Measurements from ENCODE around the gene SLC46A3.

The SLC46A3 gene, protein sequence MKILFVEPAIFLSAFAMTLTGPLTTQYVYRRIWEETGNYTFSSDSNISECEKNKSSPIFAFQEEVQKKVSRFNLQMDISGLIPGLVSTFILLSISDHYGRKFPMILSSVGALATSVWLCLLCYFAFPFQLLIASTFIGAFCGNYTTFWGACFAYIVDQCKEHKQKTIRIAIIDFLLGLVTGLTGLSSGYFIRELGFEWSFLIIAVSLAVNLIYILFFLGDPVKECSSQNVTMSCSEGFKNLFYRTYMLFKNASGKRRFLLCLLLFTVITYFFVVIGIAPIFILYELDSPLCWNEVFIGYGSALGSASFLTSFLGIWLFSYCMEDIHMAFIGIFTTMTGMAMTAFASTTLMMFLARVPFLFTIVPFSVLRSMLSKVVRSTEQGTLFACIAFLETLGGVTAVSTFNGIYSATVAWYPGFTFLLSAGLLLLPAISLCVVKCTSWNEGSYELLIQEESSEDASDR

DNA sequence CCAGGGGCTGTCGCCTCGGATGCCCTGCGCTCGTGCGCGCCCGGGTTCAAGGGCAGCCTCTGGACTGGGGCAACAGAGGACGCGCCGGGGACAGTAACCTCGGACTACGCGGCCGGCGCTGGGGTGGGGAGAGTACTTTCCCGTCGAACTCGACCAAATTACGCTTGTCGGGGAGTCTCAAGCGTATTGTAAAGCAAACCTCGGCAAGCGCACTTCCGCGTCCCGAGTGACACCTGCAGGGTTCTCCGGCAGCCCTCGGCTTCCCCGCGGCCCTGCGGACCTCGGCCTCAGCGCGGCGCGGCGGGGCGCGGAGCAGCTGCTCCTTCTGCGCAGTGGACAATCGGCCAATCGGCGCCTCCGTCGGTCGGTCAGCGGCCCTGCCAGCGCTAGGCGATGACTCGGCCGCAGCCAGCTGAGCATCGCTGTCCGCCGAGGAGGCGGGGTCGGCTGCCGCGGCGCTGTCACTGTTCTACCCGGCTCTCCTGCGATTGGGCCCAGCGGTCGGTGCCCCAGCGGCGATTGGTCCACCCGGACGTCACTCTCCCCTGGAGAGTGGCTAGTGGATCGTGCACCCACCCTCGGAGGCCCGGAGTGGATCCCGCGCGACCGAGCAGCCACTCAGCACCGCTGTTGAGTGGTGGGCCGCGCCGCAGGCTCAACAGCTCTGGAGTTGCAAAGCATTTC lies at the start of gene SLC46A3:
SLC46A3 (minus strand) TSS at position 428 of the 684 bp plus-strand sequence. CDS start 972 bp downstream, outside the sequence.
- Histone ChIP-seq H3K9ac (ENCODE audit: low read depth, low read length) (peak within 1 kb of the TSS; percentile 74), H3K9me3 (ENCODE audit: control insufficient read depth, insufficient read depth, low read length) (no peaks in the 10 kb centered on the region), H3K36me3 (ENCODE audit: insufficient read depth, low read length) (no peaks in the 10 kb centered on the region), H3K4me1 (ENCODE audit: insufficient read depth, low read length) (peaks cover 5% of the 10 kb centered on the region; the same call in 1 of the 2 replicates)

DNA sequence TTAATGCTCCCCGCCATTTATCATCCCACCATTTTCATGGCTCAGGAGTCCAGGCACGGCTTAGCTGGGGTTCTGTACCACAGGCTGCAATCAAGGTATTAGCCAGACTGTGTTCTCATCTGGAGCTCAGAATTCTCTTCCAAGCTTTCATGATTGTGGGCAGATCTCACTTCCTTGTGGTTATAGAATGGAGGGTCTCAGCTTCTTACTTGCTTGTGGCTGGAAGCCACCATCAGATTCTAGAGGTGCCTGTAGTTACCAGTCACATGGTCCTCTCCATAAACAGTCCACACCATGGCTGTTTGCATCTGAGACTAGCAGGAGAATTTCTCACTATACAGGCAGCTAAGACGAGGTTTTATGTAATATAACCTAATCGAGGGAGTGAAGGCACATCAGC lies 45.1 kb upstream of the SLC46A3 start:
- H3K4me1 ChIP-seq (ENCODE audit: insufficient read depth, low read length) = no peaks in the 10 kb centered on the region
- no peaks in the 10 kb centered on the region for H3K36me3 ChIP-seq (ENCODE audit: insufficient read depth, low read length)
- no peak overlapping the region for H3K9ac ChIP-seq (ENCODE audit: low read depth, low read length)
- H3K9me3 ChIP-seq (ENCODE audit: control insufficient read depth, insufficient read depth, low read length) = peaks cover 2% of the 10 kb centered on the region; the same call in 1 of the 2 replicates

DNA sequence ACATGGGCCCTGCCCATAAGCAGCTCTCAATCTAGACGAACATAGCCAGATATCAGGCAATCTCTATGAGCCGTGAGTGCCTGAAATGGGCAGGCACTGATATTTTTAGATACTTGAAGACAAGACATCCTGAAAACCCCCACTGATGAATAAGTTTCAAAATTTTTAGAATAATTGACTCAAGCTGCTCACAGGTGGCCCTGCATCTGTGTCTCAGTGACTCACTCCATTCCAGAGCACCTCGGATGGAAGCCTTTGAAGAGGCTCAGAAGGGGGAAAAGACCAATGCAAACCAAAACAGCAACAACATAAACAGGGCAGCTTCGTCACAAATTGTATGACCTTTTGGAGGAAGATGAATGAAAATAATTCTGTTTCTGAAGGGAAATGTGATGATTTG lies 42.8 kb upstream of the SLC46A3 start:
- Histone ChIP-seq H3K9me3 (ENCODE audit: control insufficient read depth, insufficient read depth, low read length) (peaks cover 4% of the 10 kb centered on the region; the same call in 1 of the 2 replicates), H3K4me1 (ENCODE audit: insufficient read depth, low read length) (no peaks in the 10 kb centered on the region), H3K36me3 (ENCODE audit: insufficient read depth, low read length) (no peaks in the 10 kb centered on the region), H3K9ac (ENCODE audit: low read depth, low read length) (no peak overlapping the region)

DNA sequence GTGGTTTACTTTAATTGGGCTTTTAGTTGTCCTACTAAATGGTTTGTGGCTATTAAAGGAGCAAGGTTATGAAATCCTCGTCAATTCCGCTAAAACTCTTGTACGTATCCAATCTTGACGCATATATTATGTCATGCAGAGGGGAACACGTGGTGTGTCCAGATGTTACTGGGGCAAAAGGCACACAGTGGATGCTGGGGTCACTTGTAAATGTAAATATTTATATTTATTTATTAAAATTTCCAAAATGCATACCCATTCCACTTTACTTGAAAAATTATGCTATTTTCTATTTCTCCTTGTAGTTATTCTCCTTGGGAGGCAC lies 36.7 kb upstream of the SLC46A3 start:
- H3K36me3 ChIP-seq (ENCODE audit: insufficient read depth, low read length) = no peaks in the 10 kb centered on the region
- H3K9ac ChIP-seq (ENCODE audit: low read depth, low read length) = no peak overlapping the region
- peaks cover 4% of the 10 kb centered on the region; the same call in 1 of the 2 replicates for H3K9me3 ChIP-seq (ENCODE audit: control insufficient read depth, insufficient read depth, low read length)
- H3K4me1 ChIP-seq (ENCODE audit: insufficient read depth, low read length) = peaks cover 14% of the 10 kb centered on the region

DNA sequence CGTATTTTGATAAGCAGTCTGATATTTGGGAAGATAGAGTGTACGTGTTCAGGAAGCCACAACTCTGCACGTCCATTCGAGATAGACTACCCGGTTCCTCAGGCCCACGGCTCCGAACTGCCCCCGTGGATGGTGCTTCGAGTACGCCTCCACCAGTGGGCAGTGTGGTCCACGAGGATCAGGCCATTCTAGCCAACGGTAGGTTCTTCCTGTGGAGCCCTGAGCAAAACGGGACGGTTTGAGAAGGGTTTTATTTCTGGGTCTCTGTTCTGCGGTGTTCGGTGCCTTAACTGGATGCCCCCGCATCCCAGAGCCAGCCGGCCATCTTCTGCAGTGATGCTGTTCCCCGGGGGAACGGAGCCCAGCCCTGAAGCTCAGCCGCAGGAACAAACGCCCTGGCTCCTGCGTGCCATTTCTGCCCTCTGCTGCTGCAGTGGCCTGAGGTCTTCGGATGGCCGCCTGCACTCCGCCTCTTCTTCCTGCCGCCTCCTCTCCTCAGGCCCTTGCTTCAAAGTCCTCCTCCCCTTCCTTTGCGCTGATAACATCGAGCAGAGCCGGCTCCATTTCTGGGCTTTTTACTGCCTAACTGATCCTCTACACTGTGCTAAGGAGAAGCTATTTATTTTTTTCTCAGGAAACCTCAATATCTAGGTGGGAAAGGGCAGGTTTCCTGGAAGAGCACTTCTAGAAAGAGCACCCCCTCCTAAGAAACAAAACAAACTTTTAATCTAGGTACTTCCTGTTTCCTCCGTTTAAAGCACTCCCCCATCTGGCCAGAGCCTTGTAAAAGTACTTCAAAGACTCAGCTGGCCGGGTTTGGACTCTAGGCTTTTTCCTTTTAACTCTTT lies 36.2 kb upstream of the SLC46A3 start:
- Histone ChIP-seq H3K36me3 (ENCODE audit: insufficient read depth, low read length) (no peaks in the 10 kb centered on the region), H3K9me3 (ENCODE audit: control insufficient read depth, insufficient read depth, low read length) (peaks cover 4% of the 10 kb centered on the region; the same call in 1 of the 2 replicates), H3K4me1 (ENCODE audit: insufficient read depth, low read length) (peaks cover 14% of the 10 kb centered on the region), H3K9ac (ENCODE audit: low read depth, low read length) (peak overlapping the region; percentile 22)

DNA sequence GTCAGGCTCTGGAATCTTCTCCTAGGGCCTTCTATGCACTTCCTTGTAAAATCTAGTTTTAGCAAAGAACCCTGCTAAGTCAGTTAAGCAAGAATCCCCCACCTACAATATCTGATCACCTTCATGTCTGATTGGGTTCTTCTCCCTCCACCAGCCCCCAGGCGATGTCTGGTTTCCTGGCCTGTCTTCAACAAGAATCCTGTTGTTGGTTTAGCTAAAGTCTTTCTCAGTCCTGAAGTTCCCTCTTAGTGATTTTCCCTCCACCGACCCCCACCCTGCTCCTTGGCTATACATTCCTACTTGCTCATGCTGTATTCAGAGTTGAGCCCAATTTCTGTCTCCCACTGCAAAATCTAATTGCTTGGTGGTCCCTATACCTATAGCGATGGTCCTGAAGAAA lies 35.2 kb upstream of the SLC46A3 start:
- H3K36me3 ChIP-seq (ENCODE audit: insufficient read depth, low read length) = no peaks in the 10 kb centered on the region
- H3K4me1 ChIP-seq (ENCODE audit: insufficient read depth, low read length) = peaks cover 14% of the 10 kb centered on the region
- no peak overlapping the region for H3K9ac ChIP-seq (ENCODE audit: low read depth, low read length)
- H3K9me3 ChIP-seq (ENCODE audit: control insufficient read depth, insufficient read depth, low read length) = peaks cover 4% of the 10 kb centered on the region; the same call in 1 of the 2 replicates

DNA sequence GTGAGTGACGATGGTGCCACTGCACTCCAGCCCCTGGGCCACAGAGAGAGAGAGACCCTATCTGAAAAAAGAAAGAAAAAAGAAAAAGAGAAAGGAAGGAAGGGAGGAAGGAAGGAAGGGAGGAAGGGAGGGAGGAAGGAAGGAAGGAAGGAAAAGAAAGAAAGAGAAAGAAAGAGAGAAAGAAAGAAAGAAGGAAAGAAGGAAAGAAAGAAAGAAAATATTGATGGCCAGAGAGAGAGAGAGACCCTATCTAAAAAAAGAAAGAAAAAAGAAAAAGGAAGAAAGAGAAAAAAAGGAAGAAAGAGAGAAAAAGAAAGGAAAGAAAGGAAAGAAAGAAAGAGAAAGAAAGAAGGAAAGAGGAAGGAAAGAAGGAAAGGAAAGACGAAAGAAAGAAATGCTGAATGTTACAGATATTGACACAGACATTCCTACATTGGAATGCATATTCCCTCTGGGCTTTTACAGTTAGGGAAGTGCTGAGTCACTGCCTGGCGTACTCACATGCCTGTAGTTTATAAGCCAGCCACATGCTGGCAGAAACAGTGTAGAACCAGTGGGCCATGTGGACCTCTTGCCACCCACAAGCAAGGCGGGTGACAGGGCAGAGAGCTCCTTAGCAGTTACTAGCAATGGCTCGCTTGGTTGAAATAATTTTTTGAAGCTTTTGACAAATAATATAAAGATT lies 34.6 kb upstream of the SLC46A3 start:
- no peak overlapping the region for H3K9ac ChIP-seq (ENCODE audit: low read depth, low read length)

DNA sequence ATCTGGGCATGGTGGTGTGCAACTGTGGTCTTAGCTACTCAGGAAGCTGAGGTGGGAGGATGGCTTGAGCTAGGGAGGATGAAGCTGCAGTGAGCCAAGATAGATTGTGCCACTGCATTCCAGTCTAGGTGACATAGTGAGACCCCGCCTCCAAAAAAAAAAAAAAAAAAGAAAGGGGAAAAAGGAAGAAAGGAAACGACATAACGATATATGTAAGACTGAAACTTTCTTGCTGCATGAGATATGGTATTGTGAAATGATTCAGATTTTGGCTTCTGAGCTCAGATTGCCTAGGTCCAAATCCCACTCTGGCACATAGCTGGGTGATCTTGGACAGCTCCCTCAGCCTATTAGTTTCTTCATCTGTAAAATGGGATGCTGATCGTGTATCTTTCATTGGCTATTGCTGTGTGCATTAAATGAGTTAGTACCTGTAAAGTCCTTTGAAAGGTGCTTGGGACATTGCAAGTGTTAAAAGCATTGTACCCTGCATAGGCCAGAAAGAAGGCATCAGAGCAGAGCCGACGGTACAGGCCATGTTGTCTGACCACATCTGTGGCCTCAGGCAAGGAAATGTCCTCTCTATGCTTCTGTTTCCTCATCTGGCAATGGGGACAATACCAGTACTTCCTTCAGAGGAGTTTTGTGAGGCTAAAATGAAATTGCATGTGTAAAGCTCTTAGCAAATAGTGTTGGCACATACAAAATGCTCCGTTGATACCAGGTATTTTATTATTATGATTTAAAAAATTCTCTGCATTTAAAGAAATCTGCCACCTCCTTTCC lies 32.6 kb upstream of the SLC46A3 start:
- no peaks in the 10 kb centered on the region for H3K36me3 ChIP-seq (ENCODE audit: insufficient read depth, low read length)
- H3K9me3 ChIP-seq (ENCODE audit: control insufficient read depth, insufficient read depth, low read length) = no peaks in the 10 kb centered on the region
- no peak overlapping the region for H3K9ac ChIP-seq (ENCODE audit: low read depth, low read length)
- peaks cover 24% of the 10 kb centered on the region for H3K4me1 ChIP-seq (ENCODE audit: insufficient read depth, low read length)

More for the DNA sequence above, 34.6 kb upstream of the SLC46A3 start:
- Histone ChIP-seq H3K9me3 (ENCODE audit: control insufficient read depth, insufficient read depth, low read length) (peaks cover 2% of the 10 kb centered on the region; the same call in 1 of the 2 replicates), H3K4me1 (ENCODE audit: insufficient read depth, low read length) (peaks cover 14% of the 10 kb centered on the region), H3K36me3 (ENCODE audit: insufficient read depth, low read length) (no peaks in the 10 kb centered on the region)

DNA sequence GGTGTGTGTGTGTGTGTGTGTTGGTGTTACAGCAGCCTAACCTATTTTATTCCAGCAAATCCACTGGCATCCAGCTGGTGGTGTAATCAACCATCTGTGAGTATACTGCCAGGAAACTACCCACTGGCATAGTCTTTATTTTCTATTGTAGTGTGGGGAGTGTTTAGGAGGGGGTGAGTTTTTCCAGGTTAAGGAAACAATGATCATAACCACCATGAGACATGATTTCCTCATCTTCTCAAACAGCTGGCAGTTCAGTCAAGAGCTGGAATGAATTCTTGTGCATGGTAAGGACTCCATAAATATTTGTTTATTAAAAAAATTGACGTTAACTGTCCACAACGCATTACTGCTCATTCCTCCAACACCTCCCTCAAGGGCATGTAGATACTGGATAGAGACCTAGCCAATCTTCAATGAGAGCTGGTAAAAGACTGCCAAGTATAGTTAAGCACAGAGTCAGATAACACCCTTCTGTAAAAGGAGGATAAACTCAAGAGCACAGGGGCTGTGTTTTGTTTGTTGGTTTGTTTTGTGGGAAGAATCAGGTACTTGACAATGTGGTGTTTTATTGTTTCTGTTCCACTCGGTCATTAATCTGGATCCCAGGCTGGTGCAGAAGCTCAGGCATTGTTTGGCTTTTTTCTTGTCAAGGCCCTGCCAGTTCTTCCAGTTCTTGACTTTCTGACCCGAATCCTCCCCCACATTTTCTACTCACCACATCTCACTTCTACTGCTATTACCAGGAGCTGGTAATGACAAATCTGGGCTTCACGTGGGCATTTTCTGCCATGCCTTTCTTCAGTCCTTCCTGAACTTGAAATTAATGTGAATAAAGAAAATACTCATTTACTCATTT lies 31.6 kb upstream of the SLC46A3 start:
- Histone ChIP-seq H3K9me3 (ENCODE audit: control insufficient read depth, insufficient read depth, low read length) (no peaks in the 10 kb centered on the region), H3K9ac (ENCODE audit: low read depth, low read length) (no peak overlapping the region), H3K36me3 (ENCODE audit: insufficient read depth, low read length) (no peaks in the 10 kb centered on the region), H3K4me1 (ENCODE audit: insufficient read depth, low read length) (peaks cover 32% of the 10 kb centered on the region)

DNA sequence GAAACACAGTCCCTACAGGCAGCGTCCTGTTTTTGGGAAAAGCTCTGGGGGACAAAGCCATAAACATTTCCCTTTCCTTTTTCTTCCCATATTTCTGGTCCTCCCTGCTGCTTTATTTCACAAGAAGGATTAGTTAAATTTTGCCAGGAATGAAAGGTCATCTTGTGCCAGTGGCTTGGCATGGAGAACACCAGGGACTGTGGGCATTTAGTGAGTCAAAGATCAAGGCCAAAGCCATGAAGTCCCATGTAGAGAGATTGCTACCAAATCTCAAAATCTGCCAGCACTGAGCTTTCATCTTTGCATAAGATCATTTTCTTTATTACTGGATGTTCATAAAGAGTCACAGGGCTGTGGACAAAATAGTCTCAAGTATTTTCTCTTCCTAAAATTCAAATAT lies 29.1 kb upstream of the SLC46A3 start:
- no peaks in the 10 kb centered on the region for H3K36me3 ChIP-seq (ENCODE audit: insufficient read depth, low read length)
- H3K4me1 ChIP-seq (ENCODE audit: insufficient read depth, low read length) = peaks cover 32% of the 10 kb centered on the region
- no peak overlapping the region for H3K9ac ChIP-seq (ENCODE audit: low read depth, low read length)
- H3K9me3 ChIP-seq (ENCODE audit: control insufficient read depth, insufficient read depth, low read length) = no peaks in the 10 kb centered on the region

DNA sequence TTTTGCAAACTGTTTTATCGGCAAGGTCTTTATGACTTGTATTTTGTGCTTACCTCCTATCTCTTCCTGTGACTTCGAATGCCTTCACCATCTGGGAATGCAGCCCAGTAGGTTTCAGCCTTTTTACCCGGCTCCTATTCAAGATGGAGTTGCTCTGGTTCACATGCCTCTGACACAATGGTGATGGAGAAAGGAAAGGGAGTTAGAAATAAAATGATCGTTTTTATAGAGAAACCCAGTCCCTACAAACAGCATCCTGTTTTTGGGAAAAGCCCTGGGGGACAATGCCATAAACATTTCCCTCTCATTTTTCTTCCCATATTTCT lies 27.5 kb upstream of the SLC46A3 start:
- no peak overlapping the region for H3K9ac ChIP-seq (ENCODE audit: low read depth, low read length)
- H3K4me1 ChIP-seq (ENCODE audit: insufficient read depth, low read length) = peaks cover 32% of the 10 kb centered on the region
- no peaks in the 10 kb centered on the region for H3K9me3 ChIP-seq (ENCODE audit: control insufficient read depth, insufficient read depth, low read length)
- no peaks in the 10 kb centered on the region for H3K36me3 ChIP-seq (ENCODE audit: insufficient read depth, low read length)

DNA sequence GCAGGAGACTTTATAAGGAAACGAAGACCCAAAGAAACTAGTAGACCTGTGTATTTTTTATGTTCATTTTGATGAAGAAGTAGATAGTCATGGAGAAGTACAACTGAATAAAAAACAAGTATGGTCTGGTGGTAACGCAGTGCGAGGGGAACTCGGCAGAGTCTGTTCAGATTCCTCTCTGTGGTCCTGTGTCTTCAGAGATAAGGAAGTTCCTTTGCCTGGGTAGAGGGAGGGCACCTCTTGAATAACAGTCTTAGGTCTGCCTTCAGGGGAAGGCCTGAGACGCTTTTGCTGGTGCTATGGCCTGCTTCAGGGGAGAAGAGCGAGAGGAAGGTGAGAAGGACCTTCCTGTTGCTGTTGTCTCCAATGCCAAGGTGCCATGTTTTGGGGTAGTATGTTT lies 25.9 kb upstream of the SLC46A3 start:
- Histone ChIP-seq H3K9ac (ENCODE audit: low read depth, low read length) (no peak overlapping the region), H3K9me3 (ENCODE audit: control insufficient read depth, insufficient read depth, low read length) (no peaks in the 10 kb centered on the region), H3K4me1 (ENCODE audit: insufficient read depth, low read length) (peaks cover 32% of the 10 kb centered on the region), H3K36me3 (ENCODE audit: insufficient read depth, low read length) (no peaks in the 10 kb centered on the region)
